ENCODE measurements around the gene TMEM119.
"Not testable (repeated sequence)": the region's sequence is repeated elsewhere in the genome, so short reads cannot be mapped to it uniquely, and the experiment has no call there.

TMEM119 gene

DNA sequence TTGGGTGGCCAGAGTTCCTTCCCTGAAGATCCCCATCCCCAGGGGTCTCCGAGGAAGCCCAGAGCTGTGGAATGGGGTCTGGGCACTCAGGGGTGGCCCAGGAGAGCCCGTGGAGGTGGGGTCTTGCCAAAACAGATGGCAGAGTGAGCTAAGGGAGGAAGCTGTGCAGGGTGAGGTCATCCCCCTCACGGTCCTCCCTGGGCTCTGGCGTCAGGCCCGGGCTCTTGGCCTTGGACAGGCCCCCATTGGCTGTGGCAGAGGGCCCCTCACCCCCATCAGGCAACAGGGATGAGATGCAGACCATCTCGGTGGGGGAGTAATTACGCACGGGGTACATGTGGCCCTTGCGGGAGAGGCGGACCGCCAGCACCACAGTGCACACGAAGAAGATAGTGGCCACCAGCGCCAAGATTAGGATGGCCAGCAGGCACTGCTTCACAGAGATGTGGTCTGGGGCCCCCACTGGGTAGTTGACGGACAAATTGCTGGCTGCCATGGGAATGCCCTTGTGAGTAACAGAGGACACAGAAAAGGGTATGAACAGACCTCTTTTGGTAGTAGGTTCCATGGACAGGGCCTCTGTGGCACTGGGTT, 25.1 kb upstream of the TMEM119 start:
- TF ChIP-seq, protein P1, sequence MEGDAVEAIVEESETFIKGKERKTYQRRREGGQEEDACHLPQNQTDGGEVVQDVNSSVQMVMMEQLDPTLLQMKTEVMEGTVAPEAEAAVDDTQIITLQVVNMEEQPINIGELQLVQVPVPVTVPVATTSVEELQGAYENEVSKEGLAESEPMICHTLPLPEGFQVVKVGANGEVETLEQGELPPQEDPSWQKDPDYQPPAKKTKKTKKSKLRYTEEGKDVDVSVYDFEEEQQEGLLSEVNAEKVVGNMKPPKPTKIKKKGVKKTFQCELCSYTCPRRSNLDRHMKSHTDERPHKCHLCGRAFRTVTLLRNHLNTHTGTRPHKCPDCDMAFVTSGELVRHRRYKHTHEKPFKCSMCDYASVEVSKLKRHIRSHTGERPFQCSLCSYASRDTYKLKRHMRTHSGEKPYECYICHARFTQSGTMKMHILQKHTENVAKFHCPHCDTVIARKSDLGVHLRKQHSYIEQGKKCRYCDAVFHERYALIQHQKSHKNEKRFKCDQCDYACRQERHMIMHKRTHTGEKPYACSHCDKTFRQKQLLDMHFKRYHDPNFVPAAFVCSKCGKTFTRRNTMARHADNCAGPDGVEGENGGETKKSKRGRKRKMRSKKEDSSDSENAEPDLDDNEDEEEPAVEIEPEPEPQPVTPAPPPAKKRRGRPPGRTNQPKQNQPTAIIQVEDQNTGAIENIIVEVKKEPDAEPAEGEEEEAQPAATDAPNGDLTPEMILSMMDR (IDR thresholded peaks at IDR 0.05; ENCODE audit: insufficient read depth, missing control alignments) = no peak
- FAIRE-seq = no peak

DNA sequence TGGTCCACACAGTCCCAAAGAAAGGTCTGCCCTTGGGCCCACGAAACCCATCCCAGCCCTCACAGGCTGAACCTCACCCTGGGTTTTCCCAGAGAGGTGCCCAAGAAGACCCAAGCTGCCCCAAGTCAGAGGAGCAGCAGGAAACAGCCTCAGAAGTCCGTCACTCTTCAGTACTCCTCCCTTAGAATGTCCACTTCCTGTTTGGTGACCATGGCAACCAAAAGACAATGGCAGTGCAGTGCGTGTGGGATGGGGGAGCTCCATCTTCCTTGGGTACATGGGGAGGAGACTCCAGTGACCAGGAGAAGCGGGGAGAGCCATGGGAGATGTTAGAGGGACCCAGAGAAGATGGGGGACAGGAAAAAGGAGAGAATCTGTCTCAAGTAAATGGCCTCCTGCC, 24.5 kb upstream of the TMEM119 start:
- FAIRE-seq (no peak), DNase-seq (ENCODE audit: insufficient read length, low spot score) (no peak)
- TF ChIP-seq, protein P1 (IDR thresholded peaks at IDR 0.05; ENCODE audit: insufficient read depth, missing control alignments) = no peak

More for the DNA sequence above, 25.1 kb upstream of the TMEM119 start:
- DNase-seq (ENCODE audit: insufficient read length, low spot score) = no peak

DNA sequence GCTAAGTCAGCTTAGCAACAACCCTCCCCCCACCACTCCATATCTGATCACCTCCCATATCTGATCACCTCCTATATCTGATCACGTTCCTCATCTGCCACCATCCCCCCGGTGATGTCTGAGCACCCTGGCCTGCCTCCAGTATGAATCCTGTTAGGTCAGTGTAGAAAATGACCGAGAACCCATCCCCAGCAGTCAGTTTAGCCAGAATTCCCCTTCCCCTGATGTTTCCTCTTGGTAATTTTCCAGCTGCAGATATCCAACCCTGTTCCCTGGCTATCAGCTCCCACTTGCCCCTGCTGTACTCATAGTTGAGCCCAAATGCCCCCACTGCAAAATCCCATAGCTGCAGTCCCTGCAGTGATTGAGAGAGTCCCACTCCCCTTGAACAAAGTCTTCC, 23.3 kb upstream of the TMEM119 start:
- TF ChIP-seq, protein P1 (IDR thresholded peaks at IDR 0.05; ENCODE audit: insufficient read depth, missing control alignments) = no peak
- FAIRE-seq (no peak), DNase-seq (ENCODE audit: insufficient read length, low spot score) (no peak)

DNA sequence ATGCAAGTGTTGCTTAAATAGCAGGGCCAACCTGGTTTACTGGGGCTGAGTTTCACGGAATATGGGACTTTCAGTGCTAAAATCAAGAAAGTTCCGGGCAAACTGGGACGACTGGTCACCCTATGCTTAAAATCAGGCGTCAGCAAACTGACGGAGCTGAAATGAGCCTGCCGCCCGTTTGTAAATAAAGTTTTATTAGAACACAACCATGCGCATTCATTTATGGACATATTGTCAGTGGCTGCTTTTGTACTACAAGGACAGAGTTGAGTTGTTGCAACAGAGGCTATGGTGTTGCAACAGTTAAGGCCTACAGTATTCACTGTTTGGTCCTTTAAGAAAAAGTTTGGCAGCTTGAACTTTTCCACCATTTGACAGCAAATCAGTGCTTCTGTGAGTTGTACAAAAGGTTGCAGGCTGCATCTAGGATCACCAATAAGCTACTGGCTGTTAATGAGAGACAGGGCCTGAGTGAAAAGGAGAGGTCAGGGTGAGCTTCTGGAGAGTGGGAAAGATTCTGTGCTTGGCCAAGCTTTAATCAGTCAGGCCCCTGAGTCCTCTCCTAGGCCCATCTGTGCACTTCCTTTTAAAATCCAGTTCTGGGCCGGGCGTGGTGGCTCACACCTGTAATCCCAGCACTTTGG, 22.5 kb upstream of the TMEM119 start:
- FAIRE-seq = no peak
- DNase-seq (ENCODE audit: insufficient read length, low spot score) = no peak
- TF ChIP-seq, protein P1 (IDR thresholded peaks at IDR 0.05; ENCODE audit: insufficient read depth, missing control alignments) = no peak

DNA sequence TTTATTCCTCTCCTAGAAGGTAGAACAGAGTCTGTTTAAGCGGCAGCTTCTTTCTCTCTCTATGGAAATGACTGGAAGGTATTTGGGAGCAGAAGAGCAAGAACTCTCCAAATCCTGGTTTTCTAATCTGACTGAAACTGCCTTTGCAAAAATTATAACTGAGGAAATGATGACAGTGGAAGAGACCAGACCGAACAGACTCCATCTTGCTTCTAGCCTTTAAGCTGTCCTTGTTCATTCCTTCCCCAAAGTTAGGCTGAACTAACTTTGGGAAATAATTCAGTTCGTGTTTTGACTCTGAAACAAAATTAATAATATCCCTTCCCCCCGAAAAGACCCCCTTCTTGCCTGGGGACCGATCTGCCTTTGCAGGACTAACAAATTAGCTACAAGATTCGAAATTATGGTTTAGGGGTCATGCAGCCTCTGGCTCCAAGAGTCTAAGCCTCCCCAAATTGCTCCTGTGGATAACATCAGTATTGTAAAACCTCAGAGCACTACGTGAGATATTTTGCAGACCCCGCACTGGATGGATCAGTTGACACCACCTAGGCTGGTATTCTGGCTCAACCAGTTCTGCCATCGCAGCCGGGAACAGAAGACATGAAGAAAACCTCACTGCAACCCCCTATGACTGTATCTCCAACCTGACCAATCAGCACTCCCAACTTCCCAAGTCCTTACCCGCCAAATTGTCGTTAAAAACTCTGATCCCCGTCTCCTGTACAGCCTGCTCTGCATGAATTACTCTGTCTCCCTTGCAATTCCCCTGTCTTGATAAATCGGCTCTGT, 21.7 kb upstream of the TMEM119 start:
- no peak for DNase-seq (ENCODE audit: insufficient read length, low spot score)
- TF ChIP-seq, protein P1 (IDR thresholded peaks at IDR 0.05; ENCODE audit: insufficient read depth, missing control alignments) = no peak
- FAIRE-seq = no peak

DNA sequence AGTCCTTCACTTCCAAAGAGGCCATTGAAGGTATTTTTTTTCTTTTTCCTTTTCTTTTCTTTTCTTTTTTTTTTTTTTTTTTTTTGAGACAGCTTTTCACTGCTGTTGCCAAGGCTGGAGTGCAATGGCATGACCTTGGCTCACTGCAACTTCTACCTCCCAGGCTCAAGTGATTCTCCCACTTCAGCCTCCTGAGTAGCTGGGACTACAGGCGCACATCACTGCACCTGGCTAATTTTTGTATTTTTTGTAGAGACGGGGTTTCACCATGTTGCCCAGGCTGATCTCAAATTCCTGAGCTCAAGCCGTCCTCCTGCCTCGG, 21.0 kb upstream of the TMEM119 start:
- DNase-seq (ENCODE audit: insufficient read length, low spot score); FAIRE-seq: not testable (repeated sequence)

DNA sequence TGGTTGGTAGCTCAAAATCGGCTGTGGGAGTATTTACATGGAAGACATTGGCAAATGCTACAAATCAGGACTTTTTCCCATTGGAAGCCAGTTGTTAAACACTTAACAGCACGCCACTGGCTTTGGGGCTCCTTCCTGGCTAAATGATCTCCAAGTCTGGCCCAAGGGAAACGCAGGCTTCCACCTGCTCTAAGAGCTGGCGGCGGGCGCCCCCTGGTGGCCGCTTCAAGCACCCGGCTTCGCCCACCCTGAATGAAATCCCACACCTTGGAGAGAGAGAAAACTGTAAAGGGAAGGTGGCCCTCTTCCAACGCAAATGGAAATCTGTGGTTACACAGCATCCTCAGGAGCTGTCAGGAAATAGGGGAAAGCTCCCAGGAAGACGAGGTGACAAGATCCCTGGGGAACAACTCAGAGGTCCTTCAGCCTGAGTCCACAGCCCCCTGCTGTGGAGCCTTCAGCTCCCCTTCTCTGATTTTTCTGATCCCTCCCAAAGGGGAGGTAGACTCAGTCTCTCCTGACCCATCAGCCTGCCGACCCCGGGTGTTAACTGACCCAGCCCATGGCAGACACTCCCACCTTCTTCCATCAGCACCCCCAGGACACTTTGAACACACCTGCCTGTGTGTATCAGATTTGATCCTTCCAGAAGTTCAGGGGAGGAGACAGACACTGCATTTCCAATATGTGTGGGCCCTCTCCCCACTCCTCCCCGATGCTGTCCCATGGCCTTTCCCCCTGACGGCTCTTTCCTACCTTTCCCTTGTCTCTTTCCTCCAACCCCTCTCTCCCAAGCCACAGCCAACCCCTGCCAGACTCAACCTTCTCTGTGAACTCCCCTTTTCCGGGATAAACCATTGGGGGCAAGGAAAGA, 20.4 kb upstream of the TMEM119 start:
- no peak for FAIRE-seq
- DNase-seq (ENCODE audit: insufficient read length, low spot score) = peak; percentile 86
- TF ChIP-seq, protein P1 (IDR thresholded peaks at IDR 0.05; ENCODE audit: insufficient read depth, missing control alignments) = peak; percentile 91
